Chondrocyte (in vitro differentiated cells): ENCODE data around the gene TRIM59. TPM values are rescaled to one million over a fixed set of nuclear protein-coding genes. Genes with fewer than 3 reads are reported as not detected.

Experiments used
- DNase-seq: peaks from one replicate; pipeline ENCODE4 v3.0.0; 2021; ENCODE audit warnings: mixed read lengths, low spot score
- H3K27ac Mint-ChIP-seq: one replicate; pipeline ENCODE4 v1.8.0; 2021; ENCODE audit warnings: mild to moderate bottlenecking, moderate library complexity, mixed read lengths; ENCODE audit not compliant: unreplicated experiment
- H3K27me3 Mint-ChIP-seq: 2 replicates; pipeline ENCODE4 v1.8.0; 2021; ENCODE audit warnings: low read depth, mixed read lengths
- H3K36me3 Mint-ChIP-seq: 2 replicates; pipeline ENCODE4 v1.8.0; 2021; ENCODE audit warnings: low read depth, mixed read lengths
- H3K4me1 Mint-ChIP-seq: 2 replicates; pipeline ENCODE4 v1.8.0; 2021; ENCODE audit warnings: low read depth, mild to moderate bottlenecking, mixed read lengths
- H3K4me3 Mint-ChIP-seq: one replicate; pipeline ENCODE4 v1.8.0; 2021; ENCODE audit warnings: mild to moderate bottlenecking, moderate library complexity, mixed read lengths; ENCODE audit not compliant: unreplicated experiment
- H3K9me3 Mint-ChIP-seq: 2 replicates; pipeline ENCODE4 v1.8.0; 2021; ENCODE audit warnings: low read depth, mixed read lengths
- CTCF ChIP-seq: fragments of 200-600 bp; sonication (generic); IDR thresholded peaks from 2 replicates; pipeline ENCODE4 v1.5.0; 2021; ENCODE audit warnings: antibody characterized with exemption, mild to moderate bottlenecking, moderate library complexity
- total RNA-seq: library from RNA; stranded (reverse); gene quantifications from 3 replicates; pipeline ENCODE4 v1.2.1, GENCODE V29; 2021

TRIM59 gene
- total RNA-seq, 1 donor from 2014 or later = 25.5 TPM

- Mint-ChIP-seq H3K4me3 (no peak overlapping the region), H3K4me1 (peaks cover 54% of the 10 kb centered on the region), H3K9me3 (no peaks in the 10 kb centered on the region), H3K27me3 (no peaks in the 10 kb centered on the region), H3K36me3 (peaks cover 7% of the 10 kb centered on the region), H3K27ac (peak overlapping the region; percentile 66)
- no peak for TF ChIP-seq CTCF
- DNase-seq = no peak
These were observed 3.7 kb downstream of the TRIM59 start for GRCh38 chr3:160445854-160446253.

- Mint-ChIP-seq H3K4me3 (no peak overlapping the region), H3K36me3 (peaks cover 13% of the 10 kb centered on the region), H3K9me3 (no peaks in the 10 kb centered on the region)
These were observed 5.2 kb downstream of the TRIM59 start for GRCh38 chr3:160444411-160444810.

GRCh38 chr3:160440687-160441086 is 8.9 kb downstream of the TRIM59 start:
- no peak overlapping the region for H3K27ac Mint-ChIP-seq
- no peak for DNase-seq
- no peak overlapping the region for H3K4me3 Mint-ChIP-seq
- no peaks in the 10 kb centered on the region for H3K9me3 Mint-ChIP-seq
- TF ChIP-seq CTCF = no peak
- no peaks in the 10 kb centered on the region for H3K27me3 Mint-ChIP-seq
- peaks cover 20% of the 10 kb centered on the region for H3K36me3 Mint-ChIP-seq
- peaks cover 30% of the 10 kb centered on the region for H3K4me1 Mint-ChIP-seq

More at GRCh38 chr3:160444411-160444810, 5.2 kb downstream of the TRIM59 start:
- peak overlapping the region; percentile 9 for H3K27ac Mint-ChIP-seq
- TF ChIP-seq CTCF = no peak
- H3K4me1 Mint-ChIP-seq = peaks cover 52% of the 10 kb centered on the region
- no peak for DNase-seq
- H3K27me3 Mint-ChIP-seq = no peaks in the 10 kb centered on the region

GRCh38 chr3:160437083-160437455 is 12.5 kb downstream of the TRIM59 start:
- Mint-ChIP-seq H3K4me1 (peaks cover 23% of the 10 kb centered on the region), H3K36me3 (peaks cover 19% of the 10 kb centered on the region), H3K27me3 (no peaks in the 10 kb centered on the region), H3K27ac (peak overlapping the region; percentile 66), H3K4me3 (no peak overlapping the region), H3K9me3 (no peaks in the 10 kb centered on the region)
- TF ChIP-seq CTCF = no peak
- DNase-seq = no peak

- Mint-ChIP-seq H3K27me3 (no peaks in the 10 kb centered on the region), H3K9me3 (no peaks in the 10 kb centered on the region), H3K27ac (no peak overlapping the region), H3K4me1 (peaks cover 15% of the 10 kb centered on the region), H3K36me3 (peaks cover 23% of the 10 kb centered on the region), H3K4me3 (no peak overlapping the region)
- DNase-seq = no peak
- no peak for TF ChIP-seq CTCF
These were observed 13.8 kb downstream of the TRIM59 start for GRCh38 chr3:160435747-160436146.
